HG03196 (cell line): ENCODE results near the gene SUSD5.
"Not testable (repeated sequence)": the region's sequence is repeated elsewhere in the genome, so short reads cannot be mapped to it uniquely, and the experiment has no call there.

Source experiments
- ATAC-seq: cut with Tn5 transposase; IDR thresholded peaks from one replicate; pipeline ENCODE4 v1.9.1; 2021; ENCODE audit not compliant: unreplicated experiment

The SUSD5 gene

DNA sequence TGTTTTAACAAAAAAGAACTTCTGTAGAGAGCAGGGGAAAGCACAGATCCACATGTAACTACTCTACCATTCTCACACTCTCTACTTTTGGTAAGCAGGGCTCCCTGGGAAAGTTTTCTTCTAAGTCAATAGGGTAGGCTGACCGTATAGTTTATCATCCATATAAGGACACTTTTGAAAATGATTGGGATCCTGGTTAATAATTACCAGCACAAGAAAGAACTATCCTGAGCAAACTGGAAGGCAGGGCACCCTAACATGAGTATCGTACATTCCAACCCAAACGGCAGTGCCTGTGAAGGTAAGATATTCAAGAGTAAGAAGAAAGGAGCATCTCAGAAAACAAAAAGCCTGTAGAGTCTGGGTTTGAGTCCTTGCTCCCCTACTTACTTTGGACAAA lies 22.1 kb downstream of the SUSD5 start:
- no peak for ATAC-seq

DNA sequence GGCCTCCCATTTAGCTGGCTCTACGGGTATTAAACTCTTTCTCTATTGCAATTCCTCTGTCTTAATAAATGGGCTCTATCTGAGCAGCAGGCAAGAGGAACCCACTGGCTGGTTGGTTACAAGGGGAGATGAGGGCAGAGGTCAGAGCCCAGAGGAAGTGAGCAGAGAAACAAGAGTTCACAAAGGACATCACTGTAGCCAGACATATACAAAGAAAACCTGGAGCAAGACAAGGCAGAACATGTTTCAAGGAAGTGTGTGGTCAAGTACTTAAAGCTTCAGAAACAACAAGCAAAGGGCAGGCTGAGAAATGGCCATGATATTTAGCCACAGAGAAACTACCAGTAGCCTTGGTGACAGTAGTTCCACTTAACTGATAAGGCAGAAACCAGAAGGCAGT lies 24.3 kb downstream of the SUSD5 start:
- no peak for ATAC-seq

DNA sequence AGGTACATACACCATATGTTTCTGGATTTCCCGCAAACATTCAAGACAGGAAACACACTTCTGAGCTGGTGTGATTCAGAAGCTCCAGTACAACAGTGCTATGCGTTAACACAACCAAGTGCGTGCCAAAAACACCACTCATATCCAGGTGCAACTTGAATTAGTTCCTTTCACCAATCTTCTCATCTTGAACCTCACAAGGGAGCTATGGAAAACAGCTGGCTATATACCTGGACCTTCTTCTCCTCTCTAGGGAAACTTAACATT lies 31.3 kb downstream of the SUSD5 start:
- ATAC-seq, result no peak

DNA sequence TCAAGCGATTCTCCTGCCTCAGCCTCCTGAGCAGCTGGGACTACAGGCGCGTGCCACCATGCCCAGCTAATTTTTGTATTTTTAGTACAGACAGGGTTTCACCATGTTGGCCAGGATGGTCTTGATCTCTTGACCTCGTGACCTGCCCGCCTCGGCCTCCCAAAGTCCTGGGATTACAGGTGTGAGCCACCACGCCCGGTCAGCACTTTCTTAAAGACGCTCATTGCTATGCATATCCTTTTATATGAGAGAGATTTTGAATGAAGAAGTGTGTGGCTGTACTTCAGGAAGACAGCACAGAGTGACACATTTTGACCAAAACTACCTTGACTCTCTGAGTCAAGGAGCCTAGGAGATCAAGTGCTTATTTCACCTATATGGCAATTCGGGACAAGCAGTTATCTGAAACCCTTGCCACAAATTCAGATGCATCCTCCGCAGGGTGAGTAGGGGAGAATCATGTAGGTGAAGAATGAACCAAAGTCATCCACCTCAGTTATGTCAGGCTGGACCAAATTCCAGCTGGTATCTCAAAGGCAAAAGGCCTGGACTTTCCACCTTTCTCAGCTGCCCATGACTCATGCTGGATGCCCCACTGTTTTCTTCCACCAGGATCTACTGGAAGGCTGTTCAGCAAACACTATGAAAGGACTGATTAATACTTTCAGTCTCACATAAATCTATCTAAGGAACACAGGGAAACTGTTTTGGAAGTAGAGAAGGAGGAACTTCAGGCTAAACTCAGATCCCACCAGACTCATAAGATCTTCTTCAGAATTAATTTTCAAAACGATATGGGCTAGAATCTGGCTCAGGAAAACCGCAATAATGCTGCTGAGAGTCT lies 31.9 kb downstream of the SUSD5 start:
- ATAC-seq, result no peak

DNA sequence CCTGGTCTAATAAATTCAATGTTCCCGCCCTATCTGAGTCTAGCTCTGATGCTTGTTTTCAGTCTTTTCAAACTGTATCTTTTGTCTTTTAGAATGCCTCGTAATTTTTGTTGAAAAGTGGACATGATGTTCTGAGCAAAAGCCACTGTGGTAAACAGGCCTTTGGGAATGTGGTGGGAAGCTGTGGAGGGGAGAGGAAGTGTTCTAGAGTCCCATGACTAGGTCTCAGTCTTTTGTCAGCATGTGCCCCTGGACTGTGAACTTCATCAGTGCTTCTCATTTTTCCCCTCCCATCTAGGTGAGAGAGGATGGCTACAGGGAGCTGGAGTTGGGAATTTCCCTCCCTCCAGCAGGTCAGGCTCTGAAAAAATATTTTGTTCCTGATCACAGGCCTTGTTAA lies 33.7 kb downstream of the SUSD5 start:
- ATAC-seq, result no peak

DNA sequence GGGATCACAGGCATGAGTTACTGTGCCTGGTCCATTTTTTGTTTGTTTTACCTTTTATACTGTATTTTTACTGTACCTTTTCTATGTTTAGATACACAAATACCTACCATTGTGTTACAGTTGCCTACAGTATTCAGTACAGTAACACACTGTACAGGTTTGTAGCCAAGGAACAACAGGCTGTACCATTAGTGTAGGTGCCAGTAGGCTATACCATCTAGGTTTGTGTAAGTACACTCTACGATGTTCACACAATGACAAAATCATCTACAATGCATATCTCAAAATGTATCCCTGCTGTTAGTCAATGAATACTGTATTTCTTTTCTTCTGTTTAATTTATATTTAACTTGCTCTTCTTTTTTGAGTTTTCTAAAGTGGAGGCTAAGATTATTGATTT lies 37.0 kb downstream of the SUSD5 start:
- ATAC-seq, result not testable (repeated sequence)

DNA sequence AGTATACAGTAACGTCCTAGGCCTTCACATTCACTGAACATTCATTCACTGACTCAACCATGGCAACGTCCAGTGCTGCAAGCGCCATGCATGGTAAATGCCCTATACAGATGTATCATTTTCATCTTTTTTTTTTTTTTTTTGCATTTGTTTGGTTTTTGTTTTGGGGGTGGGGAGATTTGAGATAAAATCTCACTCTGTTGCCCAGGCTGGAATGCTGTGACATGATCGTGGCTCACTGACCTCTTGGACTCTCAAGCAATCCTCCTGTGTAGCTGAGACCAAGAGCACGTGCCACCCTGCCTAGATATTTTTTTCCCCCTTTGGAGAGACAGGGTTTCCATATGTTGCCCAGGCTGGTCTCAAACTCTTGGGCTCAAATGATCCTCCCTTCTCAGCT lies 37.4 kb downstream of the SUSD5 start:
- ATAC-seq, result no peak

DNA sequence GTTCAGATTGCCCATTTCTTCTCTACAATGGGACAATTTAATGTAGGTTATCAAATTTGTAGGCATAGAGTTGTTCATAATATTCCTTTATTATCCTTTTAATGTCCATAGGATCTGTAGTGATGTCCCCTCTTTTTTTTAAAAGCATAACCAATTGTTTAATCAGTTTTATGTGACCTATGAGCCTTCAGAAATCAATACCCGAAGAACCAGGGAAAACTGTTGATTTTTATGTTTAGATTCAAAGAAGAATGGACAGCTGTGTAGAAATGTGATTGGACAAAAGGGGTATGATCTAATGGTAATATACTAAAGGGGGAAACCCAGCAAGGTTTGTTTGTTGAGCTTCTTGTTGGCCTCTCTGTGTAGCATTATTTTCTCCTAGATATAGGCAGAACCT lies 39.5 kb downstream of the SUSD5 start:
- ATAC-seq, result no peak

DNA sequence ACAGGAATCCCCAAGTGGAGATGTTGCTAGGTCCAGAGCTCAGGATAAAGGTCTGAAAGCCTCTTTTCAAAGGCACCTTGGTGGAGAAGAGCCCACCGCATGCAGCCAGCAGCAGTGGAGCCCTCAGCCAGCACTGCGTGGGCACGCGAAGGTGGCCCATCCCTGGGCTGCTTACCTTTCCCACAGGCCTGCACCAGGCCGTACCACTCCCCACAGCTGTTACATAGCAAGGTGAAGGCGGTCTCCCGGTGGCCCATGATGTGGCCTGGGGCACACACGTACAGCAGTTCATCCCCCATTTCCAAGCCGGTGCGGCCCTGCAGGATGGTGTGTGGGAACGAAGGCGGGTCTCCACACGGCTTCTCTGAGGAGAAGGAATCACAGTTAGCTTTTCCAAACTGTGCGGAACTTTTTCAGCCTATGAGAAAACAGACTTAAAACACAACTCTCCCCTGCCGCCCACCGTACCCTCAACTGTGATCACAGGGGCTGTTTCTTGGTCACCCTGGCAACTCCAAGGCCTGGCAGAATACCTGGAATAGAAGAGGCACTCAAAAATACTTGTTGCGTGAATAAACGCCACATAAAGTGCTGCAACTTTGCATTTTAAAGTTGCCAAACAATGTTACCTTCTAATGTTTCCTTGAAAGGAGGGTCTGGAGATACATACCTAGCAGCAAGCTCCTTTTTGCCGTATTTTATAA lies 43.7 kb downstream of the SUSD5 start:
- no peak for ATAC-seq

DNA sequence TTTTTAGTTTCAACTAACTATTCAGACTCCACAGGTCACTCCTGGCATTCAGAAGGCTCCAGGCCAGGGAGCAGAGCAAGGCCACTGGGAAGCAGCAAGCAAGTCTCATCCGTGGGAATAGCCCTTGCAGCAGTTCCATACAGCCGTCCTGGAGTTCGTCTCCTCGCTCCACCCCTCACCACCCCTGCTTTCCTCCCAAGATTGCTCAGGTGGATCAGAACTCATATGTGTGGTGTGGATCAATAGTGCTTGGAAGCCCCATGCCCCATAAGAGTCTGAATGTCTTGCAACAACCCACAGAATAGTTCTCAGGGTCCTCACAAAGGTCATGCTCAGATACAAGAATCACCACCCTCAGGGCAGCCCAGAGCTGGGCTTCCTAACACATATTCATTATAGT lies 44.5 kb downstream of the SUSD5 start:
- no peak for ATAC-seq

DNA sequence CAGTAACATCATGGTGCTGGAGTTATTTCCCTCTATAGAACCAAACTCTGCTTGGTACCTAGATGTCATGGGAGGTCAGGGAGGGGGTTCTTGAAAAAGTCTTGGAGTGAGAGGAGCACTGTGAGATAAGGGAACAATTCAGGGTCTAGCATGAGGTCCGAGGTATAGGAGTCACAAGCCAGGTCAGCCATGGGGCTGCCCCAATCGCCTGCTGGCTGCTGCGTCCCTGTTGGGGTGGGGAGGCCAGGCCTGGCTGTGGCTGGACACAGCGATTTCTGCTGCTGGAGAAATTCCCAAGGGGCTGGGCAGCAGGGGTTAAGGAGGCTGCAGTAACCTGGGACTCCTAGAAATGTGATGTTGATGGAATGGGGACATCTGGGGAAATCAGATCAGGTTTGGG lies 44.9 kb downstream of the SUSD5 start:
- ATAC-seq, result no peak

DNA sequence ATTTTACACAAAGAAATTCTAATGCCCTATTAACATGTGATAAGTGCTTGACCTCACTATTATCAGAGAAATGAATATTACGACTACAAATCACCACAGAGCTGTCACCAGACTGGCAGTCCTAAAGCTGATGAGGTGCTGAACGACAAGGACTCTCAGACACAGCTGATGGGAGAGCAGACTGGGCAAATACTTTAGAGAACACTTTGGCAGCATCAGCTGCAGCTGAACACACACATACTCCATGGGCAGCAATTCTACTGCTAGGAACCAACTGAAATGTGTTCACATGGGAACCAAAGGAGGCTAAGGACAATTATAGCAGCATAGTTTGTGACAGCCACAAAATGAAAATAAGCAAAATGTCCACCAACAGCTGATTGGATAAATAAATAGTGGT lies 45.5 kb downstream of the SUSD5 start:
- ATAC-seq, result no peak

DNA sequence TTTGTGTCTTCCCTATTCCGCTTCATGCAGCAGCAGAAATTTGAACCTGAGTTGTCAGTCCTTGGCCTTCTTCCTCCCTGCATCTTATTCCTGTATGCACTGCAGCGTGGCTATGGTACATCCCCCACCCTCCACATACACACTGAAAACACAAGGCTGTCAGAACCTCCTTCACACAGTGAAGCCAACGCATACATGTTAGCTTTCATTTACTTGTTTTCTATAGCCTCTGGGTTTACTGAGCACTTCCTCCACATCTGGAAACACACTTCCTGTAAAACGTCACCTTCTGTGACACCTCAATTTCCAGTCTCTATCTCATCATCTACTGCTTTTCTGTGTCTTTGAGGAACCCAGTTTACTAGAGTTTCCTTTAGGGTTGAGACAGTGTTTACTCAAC lies 47.0 kb downstream of the SUSD5 start:
- no peak for ATAC-seq

DNA sequence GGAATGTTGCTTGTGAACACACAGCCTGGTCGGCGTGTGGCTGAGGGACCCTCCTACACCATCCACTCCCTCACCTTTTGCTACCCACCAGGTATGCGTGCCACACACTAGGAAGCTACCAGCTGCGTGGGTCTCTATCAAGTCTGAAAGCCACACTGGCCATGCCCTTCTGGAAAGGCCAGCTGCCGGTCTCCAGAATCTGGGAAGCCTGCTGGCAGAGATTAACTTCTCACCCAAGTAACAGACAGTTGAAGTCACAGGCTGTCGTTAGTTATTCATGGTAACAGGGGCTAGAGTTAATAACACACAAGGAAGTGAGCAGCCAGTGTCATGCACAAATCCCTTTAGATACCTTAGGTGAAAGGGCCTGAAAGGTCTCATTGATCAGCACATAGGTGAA lies 48.1 kb downstream of the SUSD5 start:
- ATAC-seq, result no peak

DNA sequence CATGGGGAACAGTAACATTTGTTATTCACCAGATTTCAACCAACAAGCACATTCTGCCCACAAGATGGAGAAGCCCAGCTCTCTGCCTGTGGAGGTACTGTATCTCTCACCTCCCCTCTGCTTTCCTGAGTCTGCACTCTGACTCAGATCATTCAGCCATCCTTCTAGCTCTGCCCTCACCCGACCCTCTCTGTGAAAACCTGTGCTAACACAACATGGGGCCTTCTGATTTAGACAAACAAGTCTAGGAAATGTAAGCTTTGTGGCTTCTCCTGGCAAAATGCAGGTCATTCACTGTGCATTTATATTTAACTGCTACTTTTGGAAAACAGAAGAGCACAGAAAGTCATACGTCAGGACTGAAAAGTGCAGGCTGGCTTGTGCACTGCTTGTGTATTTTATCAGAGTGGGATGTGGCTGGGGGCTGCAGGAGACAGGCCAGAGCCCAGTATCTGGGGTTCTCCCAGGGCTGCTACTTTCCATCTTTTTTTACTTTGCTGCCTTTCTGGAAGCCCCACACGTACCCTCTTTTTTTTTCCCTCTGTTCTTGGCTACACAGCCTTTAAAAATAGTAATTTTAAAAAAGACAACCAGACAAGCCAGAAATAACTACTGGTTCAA lies 50.8 kb downstream of the SUSD5 start:
- ATAC-seq, result no peak

DNA sequence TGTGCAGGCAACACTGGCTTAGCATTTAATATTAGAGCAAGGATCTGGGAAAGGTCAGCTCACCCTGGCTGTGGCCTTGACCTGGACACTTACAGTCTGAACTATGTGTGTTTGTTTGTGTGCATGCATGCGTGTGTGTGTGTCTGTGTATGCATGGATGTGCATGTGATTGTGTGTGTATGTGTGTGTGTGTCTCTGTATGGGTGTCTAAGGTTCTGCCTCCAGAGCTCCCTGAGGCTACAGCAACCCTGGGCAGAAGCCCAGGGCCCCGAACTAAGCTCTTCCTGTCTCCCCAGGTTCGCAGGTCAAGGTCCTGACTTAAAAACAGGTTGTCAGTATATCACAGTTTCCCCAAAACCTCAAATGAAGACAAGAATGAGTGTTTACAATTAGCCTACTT lies 51.3 kb downstream of the SUSD5 start:
- no peak for ATAC-seq

DNA sequence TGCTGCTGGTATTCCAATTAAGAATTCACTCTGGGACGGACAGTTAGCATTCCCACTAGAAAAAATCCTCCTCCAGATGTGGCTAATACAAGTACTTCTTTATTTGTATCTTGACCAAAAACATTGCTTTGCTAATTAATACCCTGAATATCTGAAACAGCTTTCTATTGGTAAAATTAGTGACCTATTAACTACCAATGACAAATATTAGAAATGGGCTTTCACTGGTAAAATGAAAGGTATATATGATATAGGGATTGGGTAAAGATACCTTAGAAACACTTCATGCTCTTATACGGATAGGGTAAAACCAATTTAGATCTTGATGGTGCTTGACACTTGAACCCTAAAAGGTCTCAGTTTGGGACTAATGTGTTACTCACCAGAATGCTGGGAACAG lies 52.5 kb downstream of the SUSD5 start:
- no peak for ATAC-seq

DNA sequence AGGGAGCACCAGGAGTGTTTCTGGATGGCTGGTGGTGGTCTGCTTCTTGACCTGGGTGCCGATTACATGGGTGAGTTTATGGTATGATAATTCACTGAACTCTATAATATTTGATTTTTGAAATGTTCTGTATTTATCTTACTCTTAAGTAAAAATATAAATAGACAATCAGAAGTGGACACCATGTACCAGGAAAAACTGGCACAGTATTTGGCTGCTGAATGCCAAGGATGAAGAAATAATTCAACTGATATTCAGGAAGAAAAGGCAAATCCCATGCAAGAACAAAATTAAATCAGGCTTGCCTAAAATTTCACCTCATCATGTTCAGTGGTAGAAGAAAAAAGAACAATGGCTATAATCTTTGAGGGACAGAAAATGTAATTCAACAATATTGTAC lies 53.2 kb downstream of the SUSD5 start:
- ATAC-seq, result no peak

DNA sequence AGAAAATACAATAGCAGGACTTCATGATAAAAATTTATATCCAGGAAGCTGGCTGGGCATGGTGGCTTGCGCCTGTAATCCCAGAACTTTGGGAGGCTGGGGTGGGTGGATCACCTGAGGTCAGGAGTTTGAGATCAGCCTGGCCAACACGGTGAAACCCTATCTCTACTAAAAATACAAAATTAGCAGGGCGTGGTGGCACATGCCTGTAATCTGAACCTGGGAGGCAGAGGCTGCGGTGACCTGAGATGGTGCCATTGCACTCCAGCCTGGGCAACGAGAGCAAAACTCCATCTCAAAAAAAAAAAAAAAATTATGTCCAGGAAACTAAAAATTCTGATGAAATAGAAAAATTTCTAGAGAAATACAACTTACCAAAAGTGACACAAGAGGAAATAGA lies 56.0 kb downstream of the SUSD5 start:
- ATAC-seq, result not testable (repeated sequence)

DNA sequence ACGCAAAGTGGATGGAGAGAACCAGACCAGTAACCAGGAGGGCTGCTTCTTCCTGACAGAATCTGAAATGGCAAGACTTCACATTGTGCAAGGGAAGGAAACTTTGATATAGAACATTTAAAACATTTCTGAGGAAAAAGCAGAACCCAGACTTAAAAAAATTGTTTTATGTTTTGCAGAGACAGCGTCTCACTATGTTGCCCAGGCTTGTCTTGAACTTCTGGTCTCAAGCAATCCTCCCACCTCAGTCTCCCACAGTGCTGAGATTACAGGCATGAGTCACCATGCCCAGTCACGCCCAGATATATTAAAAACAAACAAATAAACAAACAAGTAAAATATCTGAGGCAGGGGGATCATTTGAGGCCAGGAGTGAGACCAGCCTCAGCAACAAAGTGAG lies 58.6 kb downstream of the SUSD5 start:
- ATAC-seq, result no peak

DNA sequence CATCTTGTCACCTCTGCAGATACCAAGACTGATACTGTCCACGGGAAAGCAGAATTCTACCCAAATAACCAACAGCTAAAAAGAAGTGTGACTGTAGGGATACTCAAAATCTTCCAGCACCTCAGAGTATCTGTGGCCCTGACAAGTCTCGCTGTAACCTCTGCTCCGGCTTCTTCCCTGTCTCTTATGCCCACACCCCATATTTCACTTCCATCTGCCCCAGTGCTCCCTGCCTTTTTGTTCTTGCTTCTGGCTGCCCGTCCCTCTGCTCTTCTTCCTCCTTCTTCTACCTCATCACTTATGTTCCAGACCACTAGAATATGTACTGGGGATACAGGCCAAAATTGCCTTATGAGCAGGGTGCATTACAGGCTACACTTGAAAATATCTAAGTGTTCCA lies 59.4 kb downstream of the SUSD5 start:
- no peak for ATAC-seq

DNA sequence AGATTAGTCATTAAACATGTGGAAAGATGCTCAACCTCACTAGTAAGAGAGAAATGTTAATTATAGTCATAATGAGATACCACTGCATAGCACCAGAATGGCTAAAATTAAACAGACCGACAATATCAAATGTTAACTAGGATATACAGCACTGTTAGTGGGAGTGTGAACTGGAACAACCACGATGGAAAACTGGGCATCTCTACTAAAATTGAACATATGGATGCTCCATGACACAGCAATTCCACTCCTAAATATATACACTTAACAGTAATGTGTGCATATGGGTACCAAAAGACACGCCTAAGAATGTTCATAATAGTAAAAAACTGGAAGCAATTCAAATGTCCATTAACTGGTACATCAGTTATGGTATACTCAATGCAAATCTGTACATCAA lies 63.3 kb downstream of the SUSD5 start:
- ATAC-seq, result no peak

DNA sequence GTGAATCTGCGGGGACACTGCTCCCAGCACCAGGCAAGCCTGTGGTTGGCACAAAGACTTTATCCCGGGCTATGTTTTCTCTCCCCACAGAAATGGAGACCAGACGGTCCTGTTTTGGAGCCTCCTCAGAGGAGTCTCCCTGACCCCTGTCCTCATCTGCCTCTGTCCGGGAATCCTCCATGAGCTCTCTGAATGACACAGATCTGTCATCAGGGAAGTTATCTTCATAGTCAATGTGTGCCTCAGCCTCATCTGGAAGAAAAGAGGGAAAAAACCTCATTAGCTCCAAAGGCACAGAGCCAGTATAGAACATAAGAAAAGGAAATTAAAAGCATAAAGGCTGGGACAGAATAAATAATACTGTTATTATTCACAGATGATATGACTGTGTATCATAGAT lies 64.8 kb downstream of the SUSD5 start:
- ATAC-seq, result no peak
